H1 (cell line): ENCODE results near the gene ALK. TPM values are rescaled to one million over a fixed set of nuclear protein-coding genes. Genes with fewer than 3 reads are reported as not detected.

Experiments used
- BRCA1 ChIP-seq: IDR thresholded peaks from 2 replicates; pipeline ENCODE4 v1.6.1; 2012; ENCODE audit warnings: low read depth, low read length, improper control_type of control experiment
- EZH2 ChIP-seq: fragments of 200-600 bp; sonication (generic); IDR thresholded peaks from 2 replicates; pipeline ENCODE4 v1.7.1; 2012; ENCODE audit warnings: low read depth, mild to moderate bottlenecking, moderate library complexity, low read length, inconsistent platforms; ENCODE audit not compliant: severe bottlenecking
- GTF2F1 ChIP-seq: IDR thresholded peaks from 2 replicates; pipeline ENCODE4 v1.6.1; 2012; ENCODE audit warnings: low read depth, low read length, improper control_type of control experiment, borderline replicate concordance
- KDM5A ChIP-seq: fragments of 200-600 bp; IDR thresholded peaks from 2 replicates; pipeline ENCODE4 v1.7.1; 2012; ENCODE audit warnings: mild to moderate bottlenecking, low read length, inconsistent platforms, mixed read lengths
- MAX ChIP-seq: IDR thresholded peaks from 2 replicates; pipeline ENCODE4 v1.6.1; 2012; ENCODE audit warnings: inconsistent platforms
- YY1 ChIP-seq: IDR thresholded peaks from 2 replicates; pipeline ENCODE4 v1.6.1; 2011; ENCODE audit warnings: low read depth, mild to moderate bottlenecking, low read length
- polyA plus RNA-seq, 7 experiments: library from polyadenylated mRNA; depleted of rRNA in 3 of 7; stranded (reverse) in 5 of 7; unstranded in 2 of 7; fragments of >200 nt in 5 of 7; fragments of 200-250 nt in 2 of 7; gene quantifications; 1 replicate in 5 of 7; 2 replicates in 1 of 7; 4 replicates in 1 of 7; pipeline versions ENCODE4 v1.2.1 to v1.2.3, GENCODE V29; 2011 to 2013; ENCODE audit warnings: missing spikeins in 2 of 7, mixed read lengths in 2 of 7
- total RNA-seq: library from RNA; stranded (reverse); fragmentation: NEBNext Ultra II Directional; extraction: Animal tissue kit (Norgen Biotek cat#: 25700); gene quantifications from 2 replicates; pipeline ENCODE4 v1.2.1, GENCODE V29; 2021

Gene ALK
- total and polyA plus RNA-seq, 2 of the 8 experiments (the other 6 are each of a cell fraction or from before 2014, with no cell fraction given), result 0.02 to 0.09 TPM

GRCh38 chr2:29575370-29575890 lies 346.0 kb downstream of the ALK start (continued):
- no peak for TF ChIP-seq GTF2F1
- TF ChIP-seq EZH2, result no peak
- no peak for TF ChIP-seq KDM5A
- no peak for TF ChIP-seq BRCA1
- TF ChIP-seq YY1, result no peak
- no peak for TF ChIP-seq MAX
